HEK293T (cell line): ENCODE data around the gene PKP2.

Source experiments
- ARNT ChIP-seq: fragments of 450-650 bp; IDR thresholded peaks from 2 replicates; pipeline ENCODE4 v1.6.1; 2017; ENCODE audit warnings: mild to moderate bottlenecking
- BHLHE40 ChIP-seq: fragments of 450-650 bp; IDR thresholded peaks from 2 replicates; pipeline ENCODE4 v1.6.1; 2016; ENCODE audit warnings: mild to moderate bottlenecking, moderate library complexity, borderline replicate concordance
- CTBP1 ChIP-seq: fragments of 450-650 bp; IDR thresholded peaks from 2 replicates; pipeline ENCODE4 v1.6.1; 2016; ENCODE audit warnings: borderline replicate concordance
- ELF4 ChIP-seq: fragments of 450-650 bp; IDR thresholded peaks from 2 replicates; pipeline ENCODE4 v1.6.1; 2017; ENCODE audit warnings: antibody characterized with exemption
- FOXA1 ChIP-seq: fragments of 450-650 bp; IDR thresholded peaks from 2 replicates; pipeline ENCODE4 v1.6.1; 2016; ENCODE audit warnings: mild to moderate bottlenecking
- FOXK2 ChIP-seq: fragments of 450-650 bp; IDR thresholded peaks from 2 replicates; pipeline ENCODE4 v1.6.1; 2016; ENCODE audit warnings: mild to moderate bottlenecking
- FOXM1 ChIP-seq: fragments of 450-650 bp; IDR thresholded peaks from 2 replicates; pipeline ENCODE4 v1.6.1; 2017; ENCODE audit warnings: mild to moderate bottlenecking, borderline replicate concordance
- LEF1 ChIP-seq: fragments of 450-650 bp; IDR thresholded peaks from 2 replicates; pipeline ENCODE4 v1.6.1; 2017; ENCODE audit warnings: mild to moderate bottlenecking, borderline replicate concordance
- NFRKB ChIP-seq: fragments of 450-650 bp; IDR thresholded peaks from 2 replicates; pipeline ENCODE4 v1.6.1; 2016; ENCODE audit warnings: mild to moderate bottlenecking, moderate library complexity
- SP1 ChIP-seq: fragments of 450-650 bp; IDR thresholded peaks from 2 replicates; pipeline ENCODE4 v1.6.1; 2017
- SUZ12 ChIP-seq: fragments of 450-650 bp; IDR thresholded peaks from 2 replicates; pipeline ENCODE4 v1.6.1; 2016; ENCODE audit warnings: mild to moderate bottlenecking
- TARDBP ChIP-seq: fragments of 450-650 bp; IDR thresholded peaks from 2 replicates; pipeline ENCODE4 v1.6.1; 2016
- ZNF384 ChIP-seq: fragments of 450-650 bp; IDR thresholded peaks from 2 replicates; pipeline ENCODE4 v1.6.1; 2016

- no peak for TF ChIP-seq FOXM1
- no peak for TF ChIP-seq ZNF384
- no peak for TF ChIP-seq SP1
- no peak for TF ChIP-seq ELF4
- TF ChIP-seq BHLHE40, result no peak
- no peak for TF ChIP-seq FOXK2
- TF ChIP-seq LEF1, result no peak
- TF ChIP-seq TARDBP, result no peak
- TF ChIP-seq ARNT, result no peak
- no peak for TF ChIP-seq SUZ12
- no peak for TF ChIP-seq FOXA1
- no peak for TF ChIP-seq CTBP1
- no peak for TF ChIP-seq NFRKB
Measured at GRCh38 chr12:32819424-32819823, 77.2 kb downstream of the PKP2 start.
